Measurements from ENCODE around the gene ATR.
"Not testable (repeated sequence)": the region's sequence is repeated elsewhere in the genome, so short reads cannot be mapped to it uniquely, and the experiment has no call there.

The ATR gene

GRCh38 chr3:142450881-142451280 is 127.7 kb downstream of the ATR start:
- DNase-seq (ENCODE audit: low read depth in 4 of 4, low spot score in 1 of 4): no peak

- no peak for DNase-seq (ENCODE audit: low read depth in 4 of 4, low spot score in 1 of 4)
Observed at GRCh38 chr3:142450189-142450588, 128.3 kb downstream of the ATR start.

DNA sequence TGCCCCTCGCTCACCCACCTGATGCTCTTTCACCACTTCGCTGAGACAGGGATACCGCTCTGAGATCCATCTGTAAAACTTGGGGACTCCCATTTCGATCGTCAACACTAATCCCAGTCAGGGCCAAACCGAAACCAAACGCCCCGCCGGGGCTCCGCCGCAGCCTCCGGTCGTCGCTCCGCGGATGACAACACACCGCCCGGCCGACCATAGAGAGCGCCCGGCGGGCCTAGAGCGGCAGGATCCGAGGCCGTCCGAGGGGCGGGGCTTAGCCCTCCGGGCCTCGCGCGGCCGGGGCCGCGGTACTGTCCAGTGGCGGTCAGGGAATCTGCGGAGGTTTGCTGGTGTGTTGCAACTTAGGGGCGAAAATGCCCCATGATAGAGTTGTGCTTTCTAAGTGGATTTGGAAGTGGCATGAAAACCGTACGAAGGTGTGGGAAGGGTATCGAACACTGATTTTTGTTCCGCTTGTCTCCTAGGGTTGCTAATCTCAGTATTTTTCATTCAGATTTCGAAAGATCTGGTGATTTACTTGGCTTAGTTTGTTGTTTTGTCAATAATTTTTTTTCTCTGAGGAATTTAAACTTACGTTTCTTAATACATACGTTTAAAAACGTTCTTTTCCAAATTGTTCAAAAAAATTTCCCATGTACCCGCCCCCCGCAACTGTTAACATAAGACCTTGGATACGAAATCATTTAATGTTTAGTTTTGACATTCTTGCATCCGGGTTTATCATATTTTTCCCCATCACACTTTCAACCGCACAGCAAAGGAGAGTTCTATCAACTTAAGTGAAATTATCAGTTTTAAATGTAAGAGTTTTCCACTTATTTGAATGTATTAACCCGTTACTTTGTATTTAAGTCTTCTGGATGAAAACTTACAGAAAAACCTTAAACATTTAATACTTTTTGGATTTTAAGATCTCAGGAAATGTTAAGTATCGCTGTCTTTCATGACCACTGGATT is 130.4 kb downstream of the ATR start, which contains the start of gene XRN1:
TSS of gene XRN1 (minus strand) at position 186 of the 972 bp plus-strand sequence. CDS start at position 93, 93 bp downstream.
- DNase-seq (ENCODE audit: low read depth in 4 of 4, low spot score in 1 of 4): peak; percentile 85 to 90 (median 88)

- DNase-seq (ENCODE audit: low read depth in 4 of 4, low spot score in 1 of 4): peak; percentile 6 to 14 (median 10)
Observed at GRCh38 chr3:142447301-142447851, 131.2 kb downstream of the ATR start.

DNA sequence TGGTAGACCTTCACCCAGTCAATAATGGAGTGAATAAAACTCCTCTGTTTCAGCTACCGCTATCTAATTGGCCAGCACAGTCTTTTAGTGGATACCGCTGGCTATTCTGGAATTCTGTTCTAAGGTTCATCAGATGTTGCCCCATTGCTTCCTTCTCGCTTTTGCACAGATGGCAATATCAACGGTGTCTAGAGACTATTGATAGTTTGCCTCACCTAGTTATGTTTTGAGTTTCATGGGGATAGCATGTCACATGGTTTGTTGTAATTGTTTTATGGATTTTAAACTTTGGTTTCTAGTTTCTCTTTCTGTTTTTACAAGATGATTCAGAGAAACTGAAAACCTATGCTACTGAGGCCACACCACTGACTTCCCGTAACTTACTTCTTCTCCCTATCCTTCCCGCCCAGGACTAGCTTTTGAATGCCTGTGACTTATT is 132.7 kb downstream of the ATR start:
- DNase-seq (ENCODE audit: low read depth in 4 of 4, low spot score in 1 of 4): no peak

- no peak for DNase-seq (ENCODE audit: low read depth in 4 of 4, low spot score in 1 of 4)
Observed at GRCh38 chr3:142444343-142444742, 134.2 kb downstream of the ATR start.

GRCh38 chr3:142443060-142443459 is 135.5 kb downstream of the ATR start:
- not testable (repeated sequence) for DNase-seq (ENCODE audit: low read depth in 4 of 4, low spot score in 1 of 4)

DNA sequence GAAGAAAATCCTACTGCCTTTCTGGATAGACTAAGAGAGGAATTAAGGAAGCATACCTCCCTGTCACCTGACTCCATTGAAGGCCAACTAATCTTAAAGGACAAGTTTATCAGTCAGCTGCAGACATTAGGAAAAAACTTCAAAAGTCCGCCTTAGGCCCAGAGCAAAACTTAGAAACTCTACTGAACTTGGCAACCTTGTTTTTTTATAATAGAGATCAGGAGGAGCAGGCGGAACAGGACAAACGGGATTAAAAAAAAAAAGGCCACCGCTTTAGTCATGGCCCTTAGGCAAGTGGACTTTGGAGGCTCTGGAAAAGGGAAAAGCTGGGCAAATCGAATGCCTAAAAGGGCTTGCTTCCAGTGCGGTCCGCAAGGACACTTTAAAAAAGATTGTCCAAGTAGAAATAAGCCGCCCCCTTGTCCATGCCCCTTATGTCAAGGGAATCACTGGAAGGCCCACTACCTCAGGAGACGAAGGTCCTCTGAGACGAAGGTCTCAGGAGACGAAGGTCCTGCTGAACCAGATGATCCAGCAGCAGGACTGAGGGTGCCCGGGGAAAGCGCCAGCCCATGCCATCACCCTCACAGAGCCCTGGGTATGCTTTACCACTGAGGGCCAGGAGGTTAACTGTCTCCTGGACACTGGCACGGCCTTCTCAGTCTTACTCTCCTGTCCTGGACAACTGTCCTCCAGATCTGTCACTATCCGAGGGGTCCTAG is 138.9 kb downstream of the ATR start:
- not testable (repeated sequence) for DNase-seq (ENCODE audit: low read depth in 4 of 4, low spot score in 1 of 4)

DNA sequence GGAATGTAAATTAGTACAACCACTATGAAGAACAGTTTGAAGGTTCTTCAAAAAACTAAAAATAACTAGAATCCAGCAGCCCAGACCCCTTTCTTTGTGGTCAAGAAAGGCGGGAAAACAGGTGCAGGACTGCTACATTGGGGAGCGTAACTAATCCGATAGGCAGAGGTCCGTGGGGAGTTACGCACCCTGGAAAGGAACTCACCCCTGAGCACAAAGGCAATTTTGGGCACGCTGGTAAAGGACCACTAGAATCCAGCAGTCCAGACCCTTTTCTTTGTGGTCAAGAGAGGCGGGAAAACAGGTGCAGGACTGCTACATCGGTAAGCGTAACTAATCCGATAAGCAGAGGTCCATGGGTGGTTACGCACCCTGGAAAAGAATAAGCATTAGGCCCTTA is 140.4 kb downstream of the ATR start:
- DNase-seq (ENCODE audit: low read depth in 4 of 4, low spot score in 1 of 4): not testable (repeated sequence)

DNA sequence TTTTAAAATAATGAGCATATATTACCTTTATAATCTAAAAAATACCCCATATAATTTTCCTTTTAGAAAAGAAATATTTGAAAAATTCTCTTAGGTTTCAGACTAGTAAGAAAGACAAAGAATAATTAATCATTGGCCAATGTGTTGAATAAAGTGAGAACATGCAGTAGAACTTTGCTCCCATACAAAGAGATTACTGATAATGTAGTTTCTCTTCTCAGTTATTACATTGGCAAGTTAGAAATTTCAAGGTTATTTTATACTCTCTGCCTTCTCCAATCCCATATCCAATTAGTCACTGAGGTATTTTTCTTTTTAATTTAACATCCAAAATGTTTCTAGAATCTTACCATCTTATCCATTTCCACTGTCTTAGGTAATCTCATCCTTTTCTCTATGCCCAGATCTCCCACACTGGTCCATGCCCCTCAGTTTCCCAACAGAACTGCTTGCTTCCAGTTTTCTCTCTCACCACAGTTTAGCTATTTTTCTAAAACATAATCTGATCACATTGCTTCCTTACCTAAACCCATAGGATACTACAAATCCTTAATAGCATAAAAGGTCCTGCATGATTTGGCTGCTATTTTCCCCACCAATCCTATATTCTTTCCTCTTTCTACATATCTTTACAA is 141.5 kb downstream of the ATR start:
- no peak for DNase-seq (ENCODE audit: low read depth in 4 of 4, low spot score in 1 of 4)

GRCh38 chr3:142434503-142434902 is 144.0 kb downstream of the ATR start:
- DNase-seq (ENCODE audit: low read depth in 4 of 4, low spot score in 1 of 4): no peak

DNA sequence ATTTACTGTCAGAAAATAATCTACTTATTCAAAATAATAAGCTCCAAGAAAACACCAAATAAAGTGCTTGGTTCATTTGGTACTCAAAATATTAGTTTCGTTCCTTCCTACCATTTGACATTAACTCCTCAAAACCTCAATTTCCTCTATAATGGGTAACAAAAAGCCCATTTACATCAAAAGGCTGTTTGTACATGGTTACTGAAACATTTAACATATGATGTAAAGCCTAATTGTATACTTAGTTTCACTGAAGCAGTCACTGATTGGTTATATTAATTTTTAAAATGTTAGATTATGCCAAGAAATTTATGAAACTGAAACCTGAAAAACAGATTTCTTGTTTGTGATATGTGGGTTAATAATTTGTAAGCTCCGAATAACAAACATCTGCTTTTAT is 145.4 kb downstream of the ATR start:
- no peak for DNase-seq (ENCODE audit: low read depth in 4 of 4, low spot score in 1 of 4)

GRCh38 chr3:142429582-142429981 is 149.0 kb downstream of the ATR start:
- DNase-seq (ENCODE audit: low read depth in 4 of 4, low spot score in 1 of 4): no peak

DNA sequence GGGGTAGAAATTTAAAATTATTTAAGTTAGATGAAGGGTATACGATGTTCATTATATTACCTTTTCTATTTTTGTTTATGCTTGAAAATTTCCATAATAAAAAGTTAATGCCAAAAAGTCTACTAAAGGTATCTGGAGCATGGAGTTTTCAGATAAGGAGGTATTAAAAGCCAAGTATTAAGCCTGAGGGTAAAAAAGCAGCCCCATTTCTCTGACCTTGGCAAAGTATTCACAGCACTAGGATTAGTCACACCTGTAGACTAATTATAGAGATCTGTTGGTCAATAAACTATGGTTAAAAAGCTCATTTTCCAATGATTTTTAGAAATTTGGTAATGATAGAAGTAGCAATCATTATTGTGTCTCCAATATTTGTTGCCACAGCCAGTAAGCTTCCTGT is 153.8 kb downstream of the ATR start:
- DNase-seq (ENCODE audit: low read depth in 4 of 4, low spot score in 1 of 4): no peak

- DNase-seq (ENCODE audit: low read depth in 4 of 4, low spot score in 1 of 4): no peak
Observed at GRCh38 chr3:142418926-142419592, 159.5 kb downstream of the ATR start.

- no peak for DNase-seq (ENCODE audit: low read depth in 4 of 4, low spot score in 1 of 4)
Observed at GRCh38 chr3:142417302-142417701, 161.2 kb downstream of the ATR start.

DNA sequence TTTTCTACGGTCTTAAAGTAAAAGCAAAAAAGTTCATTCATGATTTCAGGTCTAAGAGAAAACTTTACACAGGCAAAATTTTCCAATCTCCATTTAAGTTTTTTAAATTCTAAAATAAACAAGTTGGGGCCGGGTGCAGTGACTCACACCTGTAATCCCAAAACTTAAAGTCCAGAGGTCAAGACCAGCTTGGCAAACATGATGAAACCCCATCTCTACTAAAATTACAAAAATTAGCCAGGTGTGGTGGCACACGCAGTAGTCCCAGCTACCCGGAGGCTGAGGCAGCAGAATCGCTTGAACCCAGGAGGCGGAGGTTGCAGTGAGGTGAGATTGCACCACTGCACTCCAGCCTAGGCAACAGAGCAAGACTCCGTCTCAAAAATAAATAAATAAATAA is 178.0 kb downstream of the ATR start:
- not testable (repeated sequence) for DNase-seq (ENCODE audit: low read depth in 4 of 4, low spot score in 1 of 4)

Measured in stimulated activated CD4-positive, alpha-beta T cell treated with anti-CD3 and anti-CD28 coated beads, Interleukin-1b, Interleukin-23, amount 100 ng/mL, for 24 hours (primary cell).